CD4-positive, alpha-beta T cell treated with Interleukin-4 for 1 hour (primary cell): ENCODE results near the gene LGALS16.
"Not testable (repeated sequence)": the region's sequence is repeated elsewhere in the genome, so short reads cannot be mapped to it uniquely, and the experiment has no call there.

Experiments
- DNase-seq, 2 donors: peaks; one replicate each; pipeline ENCODE4 v3.0.0-alpha.2; 2020 to 2022

The LGALS16 gene

DNA sequence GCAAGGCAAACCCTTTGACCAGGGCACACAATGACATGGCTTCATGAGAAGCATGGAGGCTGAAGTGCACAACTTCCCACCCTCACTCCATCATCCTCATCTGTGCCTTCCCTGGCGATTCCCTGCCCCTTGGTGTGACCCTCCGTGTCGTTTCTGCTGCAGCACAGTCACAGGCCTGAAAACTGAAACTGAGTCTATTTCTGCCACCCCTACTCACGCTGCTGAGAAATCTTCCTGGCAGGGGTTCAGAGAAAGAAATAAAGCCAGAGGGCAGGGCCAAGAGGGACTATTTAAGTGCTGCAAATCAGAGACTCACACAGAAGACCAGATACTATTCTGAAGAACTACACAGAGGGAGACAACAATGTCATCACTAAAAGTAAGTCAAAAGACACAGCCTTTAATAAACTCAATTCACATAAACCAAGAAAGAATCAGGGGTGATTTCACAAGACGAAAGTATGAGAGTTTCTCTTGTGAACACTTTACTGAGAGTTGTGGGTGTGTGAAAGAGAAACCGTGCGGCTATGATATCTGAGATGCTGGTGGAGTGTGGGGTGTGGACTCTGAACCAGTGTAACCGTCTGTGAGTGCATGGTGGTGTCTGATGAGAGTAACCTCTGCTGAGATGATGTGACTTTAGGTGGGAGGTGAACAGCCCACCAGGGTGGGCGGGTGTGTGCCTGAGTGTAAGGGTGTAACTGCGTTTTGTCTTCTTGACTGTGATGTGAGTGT, 23.5 kb downstream of the LGALS16 start:
- DNase-seq, result peak in 1 of 2 donors; percentile 24

DNA sequence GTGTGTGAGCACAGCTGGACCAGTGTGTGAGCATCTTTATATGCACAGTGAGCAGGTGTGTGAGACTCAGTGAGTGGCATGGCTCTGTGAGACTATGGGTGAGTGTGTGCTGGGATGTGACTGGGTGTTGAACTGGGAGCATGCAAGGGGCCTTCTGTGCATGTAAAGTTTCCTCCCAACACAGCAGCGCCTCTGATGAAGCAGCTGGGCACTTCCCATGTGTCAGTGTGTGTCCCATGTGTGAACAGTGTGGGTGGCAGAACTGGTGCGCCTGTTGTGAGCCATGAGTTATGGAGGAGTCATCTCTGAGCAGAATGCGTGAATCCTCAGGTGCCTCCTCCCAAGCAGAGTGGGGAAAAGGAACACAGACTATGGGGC, 24.1 kb downstream of the LGALS16 start:
- no peak for DNase-seq

DNA sequence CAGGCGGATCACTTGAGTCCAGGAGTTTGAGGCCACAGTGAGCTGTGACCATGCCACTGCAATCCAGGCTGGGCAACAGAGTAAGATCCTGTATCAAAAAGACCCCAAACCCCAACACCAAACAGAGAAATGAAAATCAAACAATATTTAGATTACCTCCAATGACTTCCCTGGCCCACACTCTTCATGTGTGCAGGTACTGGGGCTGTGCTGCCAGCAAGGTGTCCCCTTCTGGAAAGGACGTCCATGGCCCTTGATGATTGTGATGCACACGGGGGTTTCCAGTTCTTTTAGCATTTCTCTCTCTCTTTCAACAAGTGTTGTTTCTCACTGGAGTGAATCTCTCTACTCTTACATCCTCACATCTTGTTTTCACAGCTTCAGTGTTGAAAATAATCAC, 24.9 kb downstream of the LGALS16 start:
- DNase-seq, result no peak

DNA sequence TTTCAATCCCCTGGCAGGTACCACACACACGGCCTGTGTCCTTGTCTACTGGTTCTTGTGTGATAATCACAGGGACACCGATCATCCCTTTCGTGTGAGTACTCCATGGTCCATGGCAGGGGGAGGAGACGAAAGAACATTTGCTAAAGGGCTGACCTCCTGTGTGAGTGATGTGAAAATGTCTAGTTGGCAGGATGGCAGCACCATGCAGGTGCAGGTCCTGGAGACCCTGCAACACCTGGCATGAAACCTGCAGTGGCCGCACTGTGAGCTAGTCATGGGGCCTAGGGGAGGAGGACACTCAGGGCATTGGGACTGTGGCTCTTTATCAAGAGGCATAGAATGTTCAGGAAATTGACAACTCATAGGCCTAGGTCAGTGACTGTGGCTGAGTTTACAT, 25.7 kb downstream of the LGALS16 start:
- no peak for DNase-seq

DNA sequence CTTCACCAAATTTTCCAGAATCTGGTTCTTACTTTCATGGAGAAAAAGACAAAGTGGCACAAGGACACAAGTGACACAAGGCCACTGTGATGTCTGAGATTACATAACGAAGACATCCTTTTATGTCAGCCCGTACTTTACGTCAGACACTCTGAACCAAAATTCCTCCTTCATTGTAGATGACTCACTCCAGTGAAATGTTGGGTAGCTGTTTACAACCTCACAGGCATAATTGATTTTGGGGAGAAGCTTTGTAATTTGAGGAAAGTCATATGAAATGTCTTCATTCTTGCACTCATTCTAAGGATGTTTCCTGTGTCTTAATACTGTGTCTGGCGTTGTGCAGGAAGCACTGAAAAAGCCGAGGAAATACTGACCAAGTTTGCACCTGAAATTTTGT, 28.6 kb downstream of the LGALS16 start:
- no peak for DNase-seq

DNA sequence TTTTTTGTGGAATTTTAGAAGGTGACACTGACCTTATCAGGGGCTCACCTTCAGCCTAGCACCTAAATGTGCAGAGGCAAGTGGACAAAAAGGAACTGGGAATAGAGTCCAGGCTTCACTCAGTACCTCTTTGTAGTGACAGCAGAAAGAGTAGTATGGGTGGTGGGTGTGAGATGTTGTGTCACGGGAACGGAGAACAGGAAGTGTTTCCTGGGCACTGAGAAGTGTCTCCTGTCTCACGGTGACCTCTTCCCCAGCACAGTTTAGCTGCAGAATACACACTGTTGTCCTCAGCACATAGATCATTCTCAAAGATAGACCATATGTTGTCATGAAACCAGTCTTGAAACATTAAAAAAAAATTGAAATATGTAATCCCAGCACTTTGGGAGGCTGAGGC, 31.0 kb downstream of the LGALS16 start:
- no peak for DNase-seq

DNA sequence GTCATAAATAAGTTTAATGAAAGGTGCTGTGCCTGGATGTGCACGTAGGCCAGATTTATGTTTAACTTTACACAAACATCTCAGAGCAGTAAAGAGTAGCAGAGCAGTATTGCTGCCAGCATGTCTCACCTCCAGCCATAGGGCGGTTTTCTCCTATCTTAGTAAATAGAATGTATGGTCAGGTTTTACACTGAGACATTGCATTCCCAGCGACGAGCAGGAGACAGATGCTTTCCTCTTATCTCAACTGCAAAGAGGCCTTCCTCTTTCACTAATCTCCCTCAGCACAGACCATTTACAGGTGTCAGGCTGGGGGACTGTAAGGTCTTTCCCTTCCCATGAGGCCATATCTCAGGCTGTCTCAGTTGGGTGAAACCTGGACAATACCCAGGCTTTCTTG, 32.9 kb downstream of the LGALS16 start:
- DNase-seq, result not testable (repeated sequence)

DNA sequence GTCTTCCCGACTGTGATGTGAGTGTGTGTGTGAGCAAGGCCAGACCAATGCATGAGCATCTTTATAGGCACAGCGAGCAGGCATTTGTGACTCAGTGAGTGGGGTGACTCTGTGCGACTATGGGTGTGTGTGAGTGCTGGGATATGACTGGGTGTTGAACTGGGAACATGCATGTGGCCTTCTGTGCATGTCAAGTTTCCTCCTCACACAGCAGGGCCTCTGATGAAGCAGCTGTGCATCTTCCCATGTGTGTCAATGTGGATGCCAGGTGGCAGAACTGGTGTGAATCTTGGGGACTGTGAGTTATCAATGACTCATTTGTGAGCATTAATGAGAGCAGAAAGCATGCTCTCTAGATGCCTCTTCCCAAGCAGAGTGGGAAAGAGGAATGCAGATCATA, 36.5 kb downstream of the LGALS16 start:
- DNase-seq, result no peak

DNA sequence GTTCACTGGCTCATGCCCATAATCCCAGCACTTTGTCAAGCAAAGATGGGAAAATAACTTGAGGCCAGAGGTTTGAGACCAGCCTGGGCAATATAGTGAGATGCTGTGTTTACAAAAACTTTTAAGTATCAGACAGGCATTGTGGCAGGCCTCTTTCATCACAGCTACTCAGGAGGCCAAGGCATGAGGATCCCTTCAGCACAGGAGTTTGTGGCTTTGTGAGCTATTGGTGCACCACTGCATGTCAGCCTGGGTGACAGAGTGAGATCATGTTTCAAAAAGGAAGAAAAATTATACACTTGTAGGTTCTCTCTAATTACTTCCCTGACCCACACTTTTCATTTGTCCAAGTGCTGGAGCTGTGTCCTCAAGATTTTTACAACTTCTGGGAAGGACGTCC, 37.1 kb downstream of the LGALS16 start:
- no peak for DNase-seq

DNA sequence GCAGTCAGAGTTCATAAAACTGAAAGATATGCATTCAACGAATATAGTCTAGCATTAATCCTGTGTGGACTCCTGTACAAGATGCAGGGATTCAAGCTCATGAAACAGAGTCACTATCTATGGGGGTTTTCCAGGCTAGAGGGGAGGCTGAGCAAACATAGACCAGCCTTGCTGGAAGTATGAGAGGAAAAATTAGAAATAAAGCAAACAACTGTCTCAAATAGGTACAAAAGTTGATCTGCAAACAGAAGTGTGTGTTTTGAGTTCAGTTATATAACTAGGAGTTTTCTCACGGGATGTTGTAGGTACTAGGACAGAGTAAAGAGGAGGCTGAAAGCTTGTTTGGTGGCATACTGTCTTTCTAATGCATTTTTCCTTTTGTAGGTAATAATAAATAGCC, 40.0 kb downstream of the LGALS16 start:
- DNase-seq, result no peak

DNA sequence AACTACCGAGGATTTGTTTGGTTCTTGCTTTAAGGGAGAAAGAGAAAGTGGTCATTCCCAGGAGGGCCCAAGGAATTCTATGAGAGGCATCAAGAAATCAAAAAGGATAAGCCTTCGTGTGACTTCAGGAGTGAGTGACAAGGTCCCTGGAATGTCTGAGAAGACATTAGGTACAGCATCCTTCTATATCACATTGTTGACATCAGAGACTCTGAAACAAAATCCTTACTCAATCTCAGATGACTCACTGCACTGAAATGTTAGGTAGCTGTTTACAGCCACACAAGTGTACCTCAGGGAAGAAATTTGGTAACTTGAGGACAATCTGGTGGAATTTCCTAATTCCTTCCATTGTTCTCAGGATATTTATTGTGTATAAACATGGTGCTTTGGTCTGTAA, 40.7 kb downstream of the LGALS16 start:
- DNase-seq, result no peak

DNA sequence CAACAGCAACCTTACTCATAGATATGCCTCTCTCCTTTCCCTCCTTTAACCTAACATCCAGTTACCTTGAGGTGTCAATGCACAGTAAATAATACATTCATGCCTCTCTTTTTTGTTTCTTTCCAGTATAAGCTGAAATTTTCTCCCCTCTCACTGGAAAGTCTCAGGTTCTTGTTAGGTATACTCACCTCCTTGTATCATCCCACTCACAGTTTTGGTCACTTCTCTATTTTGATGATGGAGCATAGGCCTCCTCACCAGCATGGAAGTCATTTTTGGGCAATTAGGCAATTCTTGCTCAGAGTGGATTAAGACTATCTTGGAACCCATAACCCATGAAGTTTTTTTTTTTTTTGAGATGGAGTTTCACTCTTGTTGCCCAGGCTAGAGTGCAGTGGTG, 42.8 kb downstream of the LGALS16 start:
- DNase-seq, result no peak

DNA sequence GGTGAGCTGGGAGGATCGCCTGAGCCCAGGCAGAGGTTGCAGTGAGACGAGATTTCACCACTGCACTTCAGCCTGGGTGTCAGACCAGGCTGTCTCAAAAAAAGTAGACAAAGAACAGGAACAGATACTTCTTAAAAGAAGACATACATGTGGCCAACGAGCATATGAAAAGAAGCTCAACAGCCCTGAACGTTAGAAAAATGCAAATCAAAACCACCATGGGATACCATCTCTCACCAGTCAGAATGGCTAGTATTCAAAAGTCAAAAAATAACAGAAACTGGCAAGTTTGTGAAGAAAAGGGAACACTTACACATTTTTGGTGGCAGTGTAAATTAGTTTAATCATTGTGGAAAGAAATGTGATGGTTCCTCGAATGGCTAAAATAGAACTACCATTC, 45.6 kb downstream of the LGALS16 start:
- no peak for DNase-seq

DNA sequence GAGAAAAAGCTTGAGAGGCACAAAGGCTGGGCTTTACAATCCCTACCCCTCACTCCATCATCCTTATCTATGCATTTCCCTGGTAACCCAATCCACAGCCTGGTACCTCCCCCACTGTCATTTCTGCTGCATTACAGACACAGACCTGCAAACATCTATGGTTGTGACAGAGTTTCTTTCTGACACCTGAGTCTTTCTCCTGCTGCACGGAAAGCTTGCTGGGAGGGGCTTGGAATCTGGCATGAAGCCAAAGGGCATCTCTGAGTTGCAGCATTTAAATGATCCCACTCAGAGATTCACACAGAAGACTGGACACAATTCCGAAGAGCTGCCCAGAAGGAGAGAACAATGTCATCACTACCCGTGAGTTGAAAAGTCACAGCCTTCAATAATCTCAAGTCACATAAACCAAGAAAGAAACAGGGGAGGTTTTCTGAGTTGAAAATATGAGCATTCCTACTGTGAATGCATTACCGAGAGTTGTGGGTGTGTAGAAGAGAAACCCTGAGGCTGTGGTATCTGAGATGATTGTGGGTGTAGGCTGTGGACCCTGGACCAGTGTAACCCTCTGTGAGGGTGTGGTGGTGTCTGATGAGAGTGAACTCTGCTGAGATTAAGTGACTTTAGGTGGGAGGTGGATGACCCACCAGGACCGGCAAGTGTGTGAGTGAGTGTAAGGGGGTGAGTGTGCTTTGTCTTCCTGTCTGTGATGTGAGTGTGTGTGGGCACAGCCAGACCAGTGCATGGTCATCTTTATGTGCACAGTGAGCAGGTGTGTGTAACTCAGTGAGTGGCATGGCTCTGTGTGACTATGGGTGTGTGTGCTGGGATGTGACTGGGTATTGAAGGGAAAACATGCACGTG, 48.7 kb downstream of the LGALS16 start, which contains the start of gene LGALS14:
TSS of gene LGALS14 (plus strand) at position 301 of the 864 bp plus-strand sequence. CDS start at position 349, 48 bp downstream.
- no peak for DNase-seq

DNA sequence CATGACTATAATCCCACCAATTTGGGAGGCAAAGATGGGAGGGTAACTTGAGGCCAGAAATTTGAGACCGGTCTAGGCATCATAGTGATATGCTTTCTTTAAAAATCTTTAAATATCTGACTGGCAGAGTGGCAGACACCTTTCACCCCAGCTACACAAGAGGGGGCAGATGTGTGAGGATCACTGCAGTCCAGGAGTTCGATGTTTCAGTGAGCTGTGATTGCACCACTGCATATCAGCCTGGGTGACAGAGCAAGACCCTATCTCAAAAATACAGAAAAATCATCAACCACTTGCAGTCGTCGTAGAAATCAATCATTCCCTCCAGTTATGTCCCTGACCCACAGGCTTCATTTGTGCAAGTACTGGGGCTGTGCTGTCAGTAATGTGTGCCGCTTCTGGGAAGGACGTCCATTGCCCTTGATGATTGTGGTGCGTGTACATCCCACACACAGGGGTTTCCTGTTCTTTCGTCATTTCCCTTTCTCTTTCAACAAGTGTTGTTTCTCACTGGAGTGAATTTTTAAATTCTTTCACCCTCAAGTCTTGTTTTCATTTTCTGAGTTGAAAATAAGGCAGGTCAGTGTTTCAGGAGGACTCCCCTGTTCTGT, 50.0 kb downstream of the LGALS16 start:
- DNase-seq, result peak in 1 of 2 donors; percentile 46

DNA sequence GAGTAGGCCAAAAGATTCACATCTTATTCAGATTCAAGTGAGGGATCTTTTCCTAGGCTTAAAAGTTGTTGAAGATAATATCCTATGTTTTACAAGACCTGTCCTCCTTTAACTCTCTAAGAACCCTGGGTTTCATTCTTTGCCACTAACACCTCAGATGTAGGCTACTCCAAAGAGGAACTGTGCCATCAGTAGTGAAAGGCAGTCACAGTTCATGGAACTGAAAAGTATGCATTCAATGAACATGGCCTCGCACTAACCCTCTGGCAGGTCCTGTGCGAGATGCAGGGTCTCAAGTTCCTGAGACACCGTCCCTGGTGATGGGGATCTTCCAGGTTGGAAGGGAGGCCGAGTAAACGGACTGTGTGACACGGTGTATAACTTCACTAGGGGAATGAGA, 52.9 kb downstream of the LGALS16 start:
- DNase-seq, result no peak

DNA sequence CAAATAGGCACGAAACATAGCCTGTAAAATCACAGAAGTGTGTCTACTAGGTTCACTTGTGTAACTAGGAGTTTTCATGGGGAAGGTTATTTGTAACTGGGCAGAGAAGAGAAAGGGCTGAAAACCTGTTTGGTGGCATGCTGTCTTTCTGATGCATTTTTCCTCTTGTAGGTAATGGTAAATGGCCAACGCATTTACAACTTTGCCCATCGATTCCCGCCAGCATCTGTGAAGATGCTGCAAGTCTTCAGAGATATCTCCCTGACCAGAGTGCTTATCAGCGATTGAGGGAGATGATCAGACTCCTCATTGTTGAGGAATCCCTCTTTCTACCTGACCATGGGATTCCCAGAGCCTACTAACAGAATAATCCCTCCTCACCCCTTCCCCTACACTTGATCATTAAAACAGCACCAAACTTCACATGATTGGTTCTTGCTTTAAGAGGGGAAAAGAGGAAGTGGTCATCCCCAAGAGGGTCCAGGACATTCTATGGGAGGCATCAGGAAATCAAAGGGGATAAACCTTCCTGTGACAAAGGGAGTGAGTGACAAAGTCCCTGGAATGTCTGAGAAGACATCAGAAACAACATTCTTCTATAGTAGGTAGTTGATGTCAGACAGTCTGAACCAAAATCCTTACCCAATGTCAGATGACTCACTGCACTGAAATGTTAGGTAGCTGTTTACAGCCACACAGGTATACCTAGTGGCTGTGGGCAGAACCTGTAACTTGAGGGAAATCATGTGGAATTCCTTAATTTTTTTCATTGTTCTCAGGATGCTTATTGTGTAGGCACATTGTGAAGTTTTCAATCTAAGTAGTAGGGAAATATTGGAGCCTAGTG, 53.5 kb downstream of the LGALS16 start:
- DNase-seq, result no peak
